Endothelial cell of umbilical vein (primary cell): Measurements from ENCODE around the gene ACKR3. TPM values are rescaled to one million over a fixed set of nuclear protein-coding genes. Genes with fewer than 3 reads are reported as not detected.

ENCODE experiments used
- BruUV-seq: library from RNA; stranded (reverse); fragments of 400-500 nt; replicated peaks from 2 replicates; lab custom pipeline; 2021; lab: Mats Ljungman, UMichigan
- CTCF ChIA-PET: fragments of 300-600, 350-600 bp; sonication (Branson Sonifier 250); formaldehyde crosslinking; loops from one replicate; lab custom pipeline; 2021; ENCODE audit warnings: antibody characterized with exemption, inconsistent platforms; lab: Charles Lee
- POLR2A ChIA-PET: fragments of 300-600, 350-600 bp; sonication (Branson Sonifier 250); formaldehyde crosslinking; loops from one replicate; lab custom pipeline; 2021; ENCODE audit warnings: antibody characterized with exemption, inconsistent platforms; lab: Charles Lee
- DNase-seq: peaks from one replicate; pipeline ENCODE4 v3.0.0-alpha.2; 2011; ENCODE audit warnings: low read depth, low spot score
- FAIRE-seq: peaks from 2 replicates; lab custom pipeline; 2011; peaks lifted over from hg19 to GRCh38; lab: Jason Lieb, UNC
- H2AFZ ChIP-seq: 2 replicates; pipeline ENCODE4 v1.6.0; 2012; ENCODE audit warnings: low read depth, low read length, control low read depth, inconsistent platforms
- H3K27ac ChIP-seq: 2 replicates; pipeline ENCODE4 v1.5.1; 2011; ENCODE audit warnings: low read depth, mild to moderate bottlenecking, control low read depth, low read length, moderate library complexity; ENCODE audit not compliant: insufficient read depth
- H3K27me3 ChIP-seq, 2 experiments: 2 replicates each; pipeline versions ENCODE4 v1.6.0 to v1.6.1; 2011; ENCODE audit warnings: low read length in 2 of 2, mixed read lengths in 1 of 2; ENCODE audit not compliant: control insufficient read depth in 2 of 2, insufficient read depth in 2 of 2
- H3K36me3 ChIP-seq, 2 experiments: 2 replicates in 1 of 2; 3 replicates in 1 of 2; pipeline ENCODE4 v1.5.1; 2011; ENCODE audit warnings: low read length in 2 of 2, mild to moderate bottlenecking in 1 of 2, moderate library complexity in 1 of 2; ENCODE audit not compliant: control insufficient read depth in 2 of 2, insufficient read depth in 2 of 2; ENCODE audit errors: extremely low read depth in 1 of 2
- H3K4me1 ChIP-seq: 3 replicates; pipeline ENCODE4 v1.5.1; 2011; ENCODE audit warnings: mild to moderate bottlenecking, low read length; ENCODE audit not compliant: control insufficient read depth, insufficient read depth; ENCODE audit errors: extremely low read depth
- H3K4me2 ChIP-seq: 2 replicates; pipeline ENCODE4 v1.6.1; 2011; ENCODE audit warnings: low read length, control low read depth, mixed read lengths; ENCODE audit not compliant: insufficient read depth
- H3K4me3 ChIP-seq, 3 experiments: fragments of 200-600 bp in 1 of 3; sonication (generic), shearing (Covaris generic) in 1 of 3; replicated peaks in 1 of 3; 2 replicates each; pipeline ENCODE4 v1.5.1; 2011 to 2016; ENCODE audit warnings: control low read depth in 3 of 3, low read length in 3 of 3, mild to moderate bottlenecking in 2 of 3, inconsistent platforms in 1 of 3, low read depth in 1 of 3, moderate library complexity in 1 of 3; ENCODE audit not compliant: insufficient read depth in 1 of 3
- H3K79me2 ChIP-seq: 2 replicates; pipeline ENCODE4 v1.6.0; 2012; ENCODE audit warnings: low read length, inconsistent platforms; ENCODE audit not compliant: control insufficient read depth, insufficient read depth
- H3K9ac ChIP-seq: replicated peaks from 2 replicates; pipeline ENCODE3; 2011; ENCODE audit warnings: low read length, control low read depth; ENCODE audit not compliant: insufficient read depth; ENCODE audit errors: extremely low read depth
- H3K9me1 ChIP-seq: replicated peaks from 3 replicates; pipeline ENCODE4 v1.6.0; 2011; ENCODE audit warnings: mild to moderate bottlenecking, low read length; ENCODE audit not compliant: control insufficient read depth, insufficient read depth; ENCODE audit errors: extremely low read depth
- H3K9me3 ChIP-seq: replicated peaks from 2 replicates; pipeline ENCODE4 v1.5.1; 2012; ENCODE audit warnings: low read length, inconsistent platforms; ENCODE audit not compliant: control insufficient read depth, insufficient read depth
- H4K20me1 ChIP-seq: replicated peaks from 2 replicates; pipeline ENCODE3; 2011; ENCODE audit warnings: mild to moderate bottlenecking, low read length; ENCODE audit not compliant: control insufficient read depth, insufficient read depth; ENCODE audit errors: extremely low read depth
- CTCF ChIP-seq, 2 donors: IDR thresholded peaks; 1 replicate in 1 of 2; 2 replicates in 1 of 2; pipeline ENCODE4 v1.5.1; 2011; ENCODE audit warnings: low read length in 2 of 2, mild to moderate bottlenecking in 2 of 2, moderate library complexity in 2 of 2, control low read depth in 1 of 2, inconsistent platforms in 1 of 2, low read depth in 1 of 2; ENCODE audit not compliant: insufficient read depth in 1 of 2; ENCODE audit errors: extremely low read depth in 1 of 2
- EZH2 ChIP-seq: IDR thresholded peaks from 2 replicates; pipeline ENCODE4 v1.6.1; 2012; ENCODE audit warnings: borderline replicate concordance, low read depth, mild to moderate bottlenecking, moderate library complexity, low read length, inconsistent platforms; ENCODE audit not compliant: severe bottlenecking
- JUN ChIP-seq: IDR thresholded peaks from 2 replicates; pipeline ENCODE4 v1.6.1; 2011; ENCODE audit warnings: borderline replicate concordance, low read depth; ENCODE audit not compliant: insufficient read length, insufficient read depth
- MAX ChIP-seq: IDR thresholded peaks from 2 replicates; pipeline ENCODE4 v1.6.1; 2011; ENCODE audit not compliant: insufficient read depth, insufficient read length
- MYC ChIP-seq: IDR thresholded peaks from one replicate; pipeline ENCODE4 v1.6.1; 2011; ENCODE audit warnings: mild to moderate bottlenecking, low read depth, low read length
- POLR2A ChIP-seq: IDR thresholded peaks from 2 replicates; pipeline ENCODE4 v1.6.1; 2012; ENCODE audit warnings: low read depth, mild to moderate bottlenecking, control low read depth, low read length
- POLR2AphosphoS5 ChIP-seq: IDR thresholded peaks from 2 replicates; pipeline ENCODE4 v1.6.1; 2012; ENCODE audit warnings: low read depth, mild to moderate bottlenecking, control low read depth, low read length, moderate library complexity; ENCODE audit not compliant: insufficient read depth
- dilution Hi-C: fragments of 300-500 bp; cut with MboI; formaldehyde crosslinking; loops from one replicate; pipeline ENCODE4 v1.15.0; 2019; ENCODE audit warnings: low sequenced_read_pairs; ENCODE audit not compliant: extremely low pct_ligation_motif_present
- intact Hi-C: fragments of 100-400 bp; cut with micrococcal nuclease; formaldehyde crosslinking; loops from one replicate; pipeline ENCODE4 v1.10.0; 2022
- polyA plus RNA-seq, 4 experiments: library from polyadenylated mRNA; depleted of rRNA in 3 of 4; stranded (reverse) in 3 of 4; unstranded in 1 of 4; fragments of >200 nt; gene quantifications; 2 replicates each; pipeline versions ENCODE4 v1.2.1 to v1.2.3, GENCODE V29; 2011 to 2012; ENCODE audit warnings: missing spikeins in 1 of 4
- total RNA-seq: library from RNA; stranded (reverse); gene quantifications from 2 replicates; pipeline ENCODE4 v1.2.3, GENCODE V29; 2021

The ACKR3 gene
- total and polyA plus RNA-seq, 2 donors (not counting 3 experiments of a cell fraction or from before 2014, with no cell fraction given): 31.1 to 428 TPM

GRCh38 chr2:236616031-236616430 is 46.4 kb downstream of the ACKR3 start:
- Histone ChIP-seq H3K27me3 (peaks cover 0 to 5% of the 10 kb centered on the region in 2 experiments), H4K20me1 (no peaks in the 10 kb centered on the region), H3K4me1 (no peaks in the 10 kb centered on the region), H3K4me3 (no peak overlapping the region), H3K79me2 (no peaks in the 10 kb centered on the region), H3K4me2 (no peak overlapping the region), H3K9me1 (no peaks in the 10 kb centered on the region), H3K9ac (no peak overlapping the region), H3K27ac (no peak overlapping the region), H3K9me3 (no peaks in the 10 kb centered on the region), H3K36me3 (no peaks in the 10 kb centered on the region), H2AFZ (no peak overlapping the region)
- POLR2A ChIA-PET: no interaction called here
- dilution Hi-C loops: no loop called here
- BruUV-seq: no TSS peak
- CTCF ChIA-PET: no interaction called here
- intact Hi-C loops: no loop called here
- TF ChIP-seq CTCF (IDR thresholded peaks at IDR 0.05; ENCODE audit: extremely low read depth in 1 of 2, insufficient read depth in 1 of 2, low read depth in 1 of 2, low read length in 2 of 2) (no peak), JUN (no peak), POLR2AphosphoS5 (no peak), EZH2 (no peak), MAX (no peak), POLR2A (no peak), MYC (no peak)
- DNase-seq (no peak), FAIRE-seq (no peak)
